ENCODE data around the gene KIFC1.
A peak's percentile ranks its signal among the peaks of the same experiment; 100 is the strongest.
"Not testable (repeated sequence)": the region's sequence is repeated elsewhere in the genome, so short reads cannot be mapped to it uniquely, and the experiment has no call there.

The KIFC1 gene

GRCh38 chr6:33391278-33391921, at the start of gene KIFC1:
Gene KIFC1 (plus strand): TSS chr6:33391823. CDS start chr6:33391986, 163 bp downstream.
- FAIRE-seq: peak; percentile 98

GRCh38 chr6:33343606-33343952, 48.0 kb upstream of the KIFC1 start:
- not testable (repeated sequence) for FAIRE-seq

GRCh38 chr6:33343953-33344611, 47.5 kb upstream of the KIFC1 start:
- no peak for FAIRE-seq

GRCh38 chr6:33344701-33345697, 46.6 kb upstream of the KIFC1 start:
- no peak for FAIRE-seq

- not testable (repeated sequence) for FAIRE-seq
These were observed 44.7 kb upstream of the KIFC1 start for GRCh38 chr6:33346972-33347371.

- no peak for FAIRE-seq
These were observed 43.8 kb upstream of the KIFC1 start for GRCh38 chr6:33347816-33348215.

GRCh38 chr6:33355860-33356259, 35.8 kb upstream of the KIFC1 start:
- FAIRE-seq: not testable (repeated sequence)

- FAIRE-seq: no peak
These were observed 35.3 kb upstream of the KIFC1 start for GRCh38 chr6:33356295-33356694.

GRCh38 chr6:33357160-33357871, 34.3 kb upstream of the KIFC1 start:
- FAIRE-seq: not testable (repeated sequence)

GRCh38 chr6:33359331-33359730, 32.3 kb upstream of the KIFC1 start:
- FAIRE-seq: no peak

- FAIRE-seq: not testable (repeated sequence)
These were observed 28.1 kb upstream of the KIFC1 start for GRCh38 chr6:33363486-33363885.

- not testable (repeated sequence) for FAIRE-seq
These were observed 27.0 kb upstream of the KIFC1 start for GRCh38 chr6:33364475-33365205.

- not testable (repeated sequence) for FAIRE-seq
These were observed 26.2 kb upstream of the KIFC1 start for GRCh38 chr6:33365206-33365971.

GRCh38 chr6:33367009-33367714, 24.5 kb upstream of the KIFC1 start:
- FAIRE-seq: no peak

GRCh38 chr6:33367715-33368025, 24.0 kb upstream of the KIFC1 start:
- not testable (repeated sequence) for FAIRE-seq

- not testable (repeated sequence) for FAIRE-seq
These were observed 19.7 kb upstream of the KIFC1 start for GRCh38 chr6:33371901-33372300.

- FAIRE-seq: no peak
These were observed 19.0 kb upstream of the KIFC1 start for GRCh38 chr6:33372526-33373123.

GRCh38 chr6:33373960-33374910, 17.4 kb upstream of the KIFC1 start:
- no peak for FAIRE-seq

GRCh38 chr6:33375143-33375671, 16.4 kb upstream of the KIFC1 start:
- FAIRE-seq: no peak

Data from TTC549 (cell line).